Upper lobe of right lung (tissue), 1 donor: ENCODE measurements around the gene TRAF1. TPM values are rescaled to one million over a fixed set of nuclear protein-coding genes. Genes with fewer than 3 reads are reported as not detected.

Source experiments
- ATAC-seq: fragments of 200-7000 bp; cut with Tn5 transposase; one replicate; pipeline ENCODE4 v1.9.1; 2020; ENCODE audit warnings: mild to moderate bottlenecking, moderate library complexity
- DNase-seq: peaks from one replicate; pipeline ENCODE4 v3.0.0-alpha.2; 2020
- H3K27ac ChIP-seq: fragments of 200-600 bp; one replicate; pipeline ENCODE4 v1.8.0; 2022
- H3K27me3 ChIP-seq: fragments of 200-600 bp; one replicate; pipeline ENCODE4 v1.8.0; 2022; ENCODE audit warnings: mild to moderate bottlenecking
- H3K36me3 ChIP-seq: fragments of 200-600 bp; one replicate; pipeline ENCODE4 v1.8.0; 2022
- H3K4me1 ChIP-seq: fragments of 200-600 bp; one replicate; pipeline ENCODE4 v1.8.0; 2022
- H3K4me3 ChIP-seq: fragments of 200-600 bp; one replicate; pipeline ENCODE4 v1.8.0; 2022; ENCODE audit warnings: mild to moderate bottlenecking
- H3K9me3 ChIP-seq: fragments of 200-600 bp; one replicate; pipeline ENCODE4 v1.8.0; 2022
- CTCF ChIP-seq: fragments of 200-600 bp; IDR thresholded peaks from one replicate; pipeline ENCODE4 v1.8.0; 2022; ENCODE audit warnings: antibody characterized with exemption
- intact Hi-C: fragments of 100-400 bp; cut with DNase I; formaldehyde crosslinking; loops from one replicate; pipeline ENCODE4 v1.11.0; 2022
- total RNA-seq: library from RNA; stranded (reverse); fragmentation: NEBNext Ultra II Directional; extraction: Animal tissue kit (Norgen Biotek cat#: 25700); gene quantifications from one replicate; pipeline ENCODE4 v1.2.1, GENCODE V29; 2021
- donor health status: DM: no; HTN: yes; CAD: no; lungs with severe emphysema.

TRAF1 gene
- total RNA-seq, 1 donor from 2014 or later, result 6.0 TPM

GRCh38 chr9:120901755-120902568 is 24.6 kb downstream of the TRAF1 start:
- DNase-seq (no peak), ATAC-seq (no peak)
- Histone ChIP-seq H3K27ac (no peak overlapping the region), H3K4me3 (no peak overlapping the region), H3K9me3 (no peaks in the 10 kb centered on the region), H3K4me1 (peaks cover 3% of the 10 kb centered on the region), H3K36me3 (no peaks in the 10 kb centered on the region), H3K27me3 (no peaks in the 10 kb centered on the region)
- intact Hi-C loops, result no loop called here
- TF ChIP-seq CTCF, result no peak

DNA sequence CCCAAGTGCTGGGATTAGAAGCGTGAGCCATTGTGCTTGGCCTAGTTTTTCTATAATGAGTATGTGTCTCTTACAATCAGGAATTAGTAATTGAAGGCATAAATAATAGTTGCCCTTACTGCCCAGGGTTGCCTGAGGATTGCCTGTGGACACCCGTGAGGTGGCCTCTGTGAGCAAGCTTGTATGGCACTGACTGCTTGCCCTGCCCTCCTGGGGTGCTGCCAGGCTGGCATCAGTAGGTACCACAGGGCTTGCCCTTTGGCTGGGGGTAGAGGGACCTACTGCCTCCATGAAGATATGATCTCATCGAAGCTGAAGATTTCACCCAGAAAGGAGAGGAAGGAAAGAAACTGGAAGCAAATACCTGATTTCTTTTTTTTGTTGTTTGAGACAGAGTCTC is 25.8 kb downstream of the TRAF1 start:
- Histone ChIP-seq H3K4me1 (peaks cover 5% of the 10 kb centered on the region), H3K36me3 (no peaks in the 10 kb centered on the region), H3K4me3 (no peak overlapping the region), H3K9me3 (no peaks in the 10 kb centered on the region), H3K27me3 (no peaks in the 10 kb centered on the region), H3K27ac (no peak overlapping the region)
- DNase-seq (no peak), ATAC-seq (no peak)
- TF ChIP-seq CTCF, result no peak
- intact Hi-C loops, result no loop called here

GRCh38 chr9:120899490-120900068 is 27.0 kb downstream of the TRAF1 start:
- DNase-seq (no peak), ATAC-seq (no peak)
- peaks cover 11% of the 10 kb centered on the region for H3K4me1 ChIP-seq
- H3K27me3 ChIP-seq, result no peaks in the 10 kb centered on the region
- TF ChIP-seq CTCF, result no peak
- no peaks in the 10 kb centered on the region for H3K9me3 ChIP-seq
- no peak overlapping the region for H3K27ac ChIP-seq
- intact Hi-C loops, result no loop called here
- no peaks in the 10 kb centered on the region for H3K36me3 ChIP-seq
- no peak overlapping the region for H3K4me3 ChIP-seq

- Histone ChIP-seq H3K4me1 (peaks cover 22% of the 10 kb centered on the region), H3K9me3 (no peaks in the 10 kb centered on the region), H3K27ac (no peak overlapping the region), H3K4me3 (no peak overlapping the region), H3K36me3 (no peaks in the 10 kb centered on the region), H3K27me3 (no peaks in the 10 kb centered on the region)
- TF ChIP-seq CTCF, result no peak
- intact Hi-C loops, result no loop called here
- ATAC-seq (no peak), DNase-seq (no peak)
These were observed 28.2 kb downstream of the TRAF1 start for GRCh38 chr9:120898396-120898795.

GRCh38 chr9:120895951-120896350 is 30.6 kb downstream of the TRAF1 start:
- peaks cover 36% of the 10 kb centered on the region for H3K4me1 ChIP-seq
- ATAC-seq, result no peak
- intact Hi-C loops, result no loop called here
- no peak overlapping the region for H3K4me3 ChIP-seq
- H3K36me3 ChIP-seq, result no peaks in the 10 kb centered on the region
- H3K27ac ChIP-seq, result no peak overlapping the region
- no peaks in the 10 kb centered on the region for H3K27me3 ChIP-seq
- no peak for TF ChIP-seq CTCF
- no peaks in the 10 kb centered on the region for H3K9me3 ChIP-seq
- no peak for DNase-seq
